SIG-M5 treated with dmso at 0.1 percent for 504 hours (cell line): ENCODE measurements around the gene CASTOR2.
A peak's percentile ranks its signal among the peaks of the same experiment; 100 is the strongest.
"Not testable (repeated sequence)": the region's sequence is repeated elsewhere in the genome, so short reads cannot be mapped to it uniquely, and the experiment has no call there.

Experiments used
- DNase-seq: peaks from one replicate; lab custom pipeline; 2025; ENCODE audit not compliant: unreplicated experiment; lab: John Stamatoyannopoulos, UW

CASTOR2 gene

DNA sequence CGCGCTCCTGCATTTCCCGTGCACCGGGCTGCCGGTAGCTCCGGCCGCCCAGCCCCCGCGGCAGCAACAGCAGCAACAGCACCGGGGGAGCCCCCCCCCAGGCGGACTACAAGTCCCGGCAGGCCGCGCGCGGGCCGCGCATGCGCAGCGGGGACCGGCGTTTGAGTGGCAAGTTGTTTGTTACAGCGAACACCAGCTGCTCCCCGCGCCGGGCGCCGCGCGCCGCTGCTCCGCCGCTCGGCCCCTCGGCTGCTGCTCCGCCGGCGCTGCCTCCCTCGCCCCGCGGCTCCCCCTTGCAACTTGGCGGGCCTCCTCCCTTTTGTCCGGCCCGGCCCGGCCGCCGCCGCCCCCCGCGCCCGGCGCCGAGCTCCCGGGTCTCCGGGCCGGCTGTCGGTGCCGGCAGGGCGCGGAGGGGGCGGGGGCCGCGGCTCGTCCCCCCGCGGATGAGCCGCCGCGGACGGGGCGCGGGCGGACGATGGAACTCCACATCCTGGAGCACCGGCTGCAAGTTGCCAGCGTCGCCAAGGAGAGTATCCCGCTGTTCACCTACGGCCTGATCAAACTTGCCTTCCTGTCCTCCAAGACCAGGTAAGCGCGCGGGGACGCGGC, at the start of gene CASTOR2:
TSS of gene CASTOR2 (plus strand) at position 195 of the 609 bp plus-strand sequence. CDS start at position 476, 281 bp downstream.
- peak; percentile 24 for DNase-seq

DNA sequence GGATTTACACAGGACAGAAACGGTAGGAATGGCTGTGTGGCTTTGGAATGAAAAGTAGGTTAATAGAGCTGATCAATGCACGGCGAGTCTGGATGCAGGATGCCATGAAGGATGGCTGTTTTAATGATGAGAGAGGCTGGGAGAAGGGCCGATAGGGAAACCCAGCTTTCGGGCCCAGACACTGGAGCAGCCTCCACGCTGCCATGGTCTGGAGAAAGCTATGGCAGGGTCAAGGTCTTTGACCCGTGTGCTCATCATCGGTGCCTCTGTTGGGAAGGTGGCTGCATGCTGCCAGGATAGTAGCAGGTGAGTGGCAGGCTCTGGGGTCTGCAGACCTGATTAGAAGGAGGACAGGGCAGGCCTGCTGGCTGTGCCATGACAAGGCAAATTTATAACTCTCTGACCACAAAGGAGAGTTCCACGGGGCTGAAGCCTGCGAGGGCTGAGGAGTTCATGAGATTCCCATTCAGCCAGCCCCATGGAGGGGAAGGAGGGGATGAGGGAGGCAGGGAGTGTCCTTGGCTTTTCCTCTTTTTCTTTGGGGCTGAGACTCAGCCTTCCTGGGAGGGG, 42.1 kb upstream of the CASTOR2 start:
- DNase-seq: not testable (repeated sequence)

DNA sequence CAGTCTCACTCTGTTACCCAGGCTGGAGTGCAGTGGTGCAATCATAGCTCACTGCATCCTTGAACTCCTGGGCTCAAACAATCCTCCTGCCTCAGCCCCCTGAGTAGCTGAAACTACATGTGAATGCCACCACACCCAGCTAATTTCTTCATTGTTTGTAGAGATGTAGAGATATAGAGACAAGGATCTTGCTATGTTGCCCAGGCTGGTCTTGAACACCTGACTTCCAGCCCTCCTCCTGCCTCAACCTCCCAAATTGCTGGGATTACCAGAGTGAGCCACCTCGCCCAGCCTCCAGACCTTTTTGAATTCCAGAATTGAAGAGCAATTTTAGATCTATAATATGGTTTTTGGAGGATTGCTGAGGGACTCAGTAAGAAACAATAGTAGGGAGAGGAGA, 40.9 kb upstream of the CASTOR2 start:
- not testable (repeated sequence) for DNase-seq

DNA sequence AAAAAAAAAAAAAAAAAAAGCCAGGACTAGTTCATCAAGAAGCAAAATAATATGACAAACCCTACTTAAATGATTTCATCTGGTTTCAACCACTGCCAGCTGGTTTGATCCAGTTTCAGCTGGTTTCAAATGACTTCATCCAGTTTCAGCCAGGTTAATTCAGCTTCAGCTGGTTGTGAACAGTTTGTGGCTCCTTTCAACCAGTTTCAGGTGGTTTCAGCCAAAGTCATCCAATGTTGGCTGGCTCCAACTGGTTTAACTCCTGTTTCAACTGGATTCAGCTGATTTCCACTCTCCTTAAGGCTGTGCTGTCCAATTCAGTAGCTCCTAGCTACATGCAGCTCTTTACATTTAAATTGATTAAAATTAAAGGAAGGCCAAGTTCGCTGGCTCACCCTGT, 37.5 kb upstream of the CASTOR2 start:
- DNase-seq: not testable (repeated sequence)

DNA sequence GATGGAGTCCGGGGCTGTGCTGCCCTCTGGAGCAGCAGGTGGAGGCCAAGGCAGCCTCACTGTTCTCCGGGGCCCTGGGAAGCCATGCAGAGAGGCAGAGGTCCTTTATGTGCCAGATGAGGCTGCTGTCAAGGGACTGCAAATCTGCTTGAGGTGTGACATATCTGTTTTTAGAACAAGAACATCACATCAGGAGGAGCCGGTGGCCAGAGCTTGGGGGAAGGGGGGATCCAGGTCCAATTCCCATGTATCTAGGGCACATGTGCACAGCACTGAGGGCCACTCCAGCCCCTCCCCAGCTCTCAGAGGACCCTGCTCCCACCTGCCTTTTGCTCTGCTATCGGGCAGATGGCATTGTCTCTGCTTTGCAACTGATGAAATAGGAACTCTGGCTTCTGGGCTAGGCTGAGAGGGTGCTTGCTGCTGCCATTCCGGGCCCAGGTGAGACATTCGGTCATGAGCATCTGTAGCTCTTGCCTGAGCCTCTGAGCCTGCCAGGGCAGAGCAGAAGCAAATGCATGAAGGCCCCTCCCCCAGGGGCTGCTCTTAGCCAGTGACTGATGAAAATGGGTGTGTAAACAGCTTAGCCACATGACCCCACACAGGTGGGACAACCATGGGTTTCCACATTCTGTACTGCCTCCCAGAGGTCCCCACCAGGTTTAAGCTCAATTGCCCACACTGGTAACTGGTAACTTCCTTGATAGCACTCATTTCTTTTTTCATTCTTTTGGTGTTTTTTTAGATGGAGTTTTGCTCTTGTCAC, 32.8 kb upstream of the CASTOR2 start:
- DNase-seq: not testable (repeated sequence)

DNA sequence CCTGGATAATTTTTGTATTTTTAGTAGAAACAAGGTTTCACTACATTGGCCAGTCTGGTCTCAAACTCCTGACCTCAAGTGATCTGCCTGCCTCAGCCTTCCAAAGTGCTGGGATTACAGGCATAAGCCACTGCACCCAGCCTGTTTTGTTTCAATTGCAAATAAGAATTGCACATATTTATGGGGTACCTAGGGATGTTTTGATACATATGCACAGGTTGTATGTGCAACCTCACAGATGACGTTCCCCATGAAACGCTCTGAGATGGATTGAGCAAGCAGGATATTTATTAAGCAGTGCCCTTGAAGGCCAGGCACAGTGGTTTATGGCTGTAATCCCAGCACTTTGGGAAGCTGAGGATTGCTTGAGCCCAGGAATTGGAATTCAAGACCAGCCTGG, 25.1 kb upstream of the CASTOR2 start:
- DNase-seq: not testable (repeated sequence)

DNA sequence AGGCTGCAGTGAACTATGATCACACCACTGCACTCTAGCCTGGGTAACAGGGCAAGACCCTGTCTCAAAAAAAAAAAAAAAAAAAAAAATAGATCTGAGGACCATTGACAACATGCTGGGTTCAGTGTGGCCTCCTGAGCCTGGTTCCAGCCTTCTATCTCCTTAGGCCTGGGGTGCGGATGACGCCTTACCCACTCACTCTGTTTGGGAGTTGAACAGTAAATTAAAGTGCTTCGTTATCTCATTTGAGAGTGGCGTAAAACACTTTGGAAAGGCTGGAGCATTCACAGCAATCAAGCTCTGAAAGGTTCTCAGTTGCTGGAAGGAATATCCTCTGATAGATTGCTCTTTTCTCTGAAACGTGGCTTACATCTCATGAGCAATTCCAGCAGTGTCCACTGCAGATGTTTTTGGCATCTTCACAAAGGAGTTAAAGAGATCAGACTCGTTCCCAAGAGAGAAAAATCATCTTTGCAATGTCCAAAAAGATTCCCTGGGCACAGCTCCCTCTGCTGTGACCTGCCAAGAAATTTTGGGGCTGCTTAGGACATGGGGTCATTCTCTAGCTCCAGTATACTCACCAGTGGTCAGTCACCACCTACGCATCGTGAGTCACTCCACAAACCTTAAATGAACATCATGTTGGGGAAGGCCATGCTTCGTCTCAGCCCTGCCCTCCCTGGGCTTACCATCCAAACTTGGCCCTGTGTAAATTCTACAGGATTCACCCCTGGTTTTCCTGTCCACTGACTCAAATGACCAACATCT, 23.0 kb upstream of the CASTOR2 start:
- DNase-seq: not testable (repeated sequence)

DNA sequence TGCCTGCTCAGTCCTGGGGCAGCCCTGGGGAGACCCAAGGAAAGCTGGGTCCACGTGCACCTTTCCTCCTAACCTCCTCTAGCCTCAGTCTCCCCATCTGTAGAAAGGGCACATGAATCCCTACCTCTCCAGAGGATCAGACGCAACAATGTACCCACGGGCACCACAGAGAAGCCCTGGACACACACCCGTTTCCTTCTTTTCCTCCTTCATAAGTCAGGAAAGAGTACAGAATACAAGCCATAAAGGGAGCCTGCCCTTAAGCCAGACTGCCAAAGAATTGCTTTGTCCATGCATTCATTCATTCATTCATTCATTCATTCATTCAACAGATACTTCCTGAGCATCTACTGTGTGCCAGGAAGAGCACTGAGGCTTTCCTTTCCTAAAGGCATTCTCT, 20.6 kb upstream of the CASTOR2 start:
- DNase-seq: not testable (repeated sequence)

DNA sequence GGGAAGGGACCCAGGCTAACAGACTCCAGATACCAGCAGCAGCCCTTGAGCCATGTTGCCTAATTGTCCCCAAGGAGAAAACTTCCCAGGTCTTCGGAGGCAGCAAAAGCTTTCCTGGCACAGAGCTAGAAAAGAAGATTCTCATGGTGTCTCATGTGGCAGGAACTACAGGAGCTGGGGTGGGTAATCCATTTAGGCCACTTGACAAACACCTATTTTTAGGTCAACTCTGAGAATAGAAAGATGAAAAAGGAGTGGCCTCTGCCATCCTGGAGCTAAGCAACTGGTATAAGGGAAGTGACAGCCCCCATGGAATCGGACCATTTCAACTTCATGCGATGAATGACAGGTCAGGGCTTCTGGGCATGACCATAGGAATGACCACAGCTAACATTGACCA, 16.8 kb upstream of the CASTOR2 start:
- DNase-seq: not testable (repeated sequence)

DNA sequence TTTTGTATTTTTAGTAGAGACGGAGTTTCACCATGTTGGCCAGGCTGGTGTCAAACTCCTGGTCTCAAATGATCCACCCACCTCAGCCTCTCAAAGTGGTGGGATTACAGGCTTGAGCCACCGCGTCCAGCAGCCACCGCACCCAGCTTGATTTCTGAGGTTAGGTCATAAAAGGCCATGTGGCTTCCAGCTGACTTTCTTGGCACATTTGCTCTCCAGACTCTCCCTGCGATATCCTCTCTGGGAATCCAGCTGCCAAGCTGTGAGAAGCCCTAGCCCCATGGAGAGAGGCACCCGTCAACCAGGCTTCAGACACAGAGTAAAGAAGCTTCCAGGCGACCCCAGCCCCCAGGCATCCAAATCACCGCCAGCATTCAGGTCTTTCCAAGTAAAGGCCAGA, 10.7 kb upstream of the CASTOR2 start:
- DNase-seq: not testable (repeated sequence)

DNA sequence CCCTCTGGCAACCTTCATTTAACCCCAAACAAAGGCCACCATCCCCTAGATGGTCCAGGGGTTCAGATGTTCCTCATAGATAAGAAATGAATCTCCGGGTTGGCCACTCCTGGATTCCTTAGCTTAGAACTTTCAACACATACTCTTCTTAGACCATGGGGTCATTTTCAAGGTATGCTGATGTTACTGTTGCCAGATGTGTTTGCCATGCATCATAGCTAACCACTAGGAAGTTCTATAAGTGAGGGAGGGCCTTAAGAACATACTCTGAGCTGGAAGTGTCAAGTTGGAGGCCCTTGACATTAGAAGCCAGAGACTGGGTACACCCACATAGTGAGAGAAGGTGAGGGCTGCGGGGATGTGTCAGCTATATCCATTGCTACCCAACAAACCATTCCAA, 6.2 kb upstream of the CASTOR2 start:
- DNase-seq: not testable (repeated sequence)

DNA sequence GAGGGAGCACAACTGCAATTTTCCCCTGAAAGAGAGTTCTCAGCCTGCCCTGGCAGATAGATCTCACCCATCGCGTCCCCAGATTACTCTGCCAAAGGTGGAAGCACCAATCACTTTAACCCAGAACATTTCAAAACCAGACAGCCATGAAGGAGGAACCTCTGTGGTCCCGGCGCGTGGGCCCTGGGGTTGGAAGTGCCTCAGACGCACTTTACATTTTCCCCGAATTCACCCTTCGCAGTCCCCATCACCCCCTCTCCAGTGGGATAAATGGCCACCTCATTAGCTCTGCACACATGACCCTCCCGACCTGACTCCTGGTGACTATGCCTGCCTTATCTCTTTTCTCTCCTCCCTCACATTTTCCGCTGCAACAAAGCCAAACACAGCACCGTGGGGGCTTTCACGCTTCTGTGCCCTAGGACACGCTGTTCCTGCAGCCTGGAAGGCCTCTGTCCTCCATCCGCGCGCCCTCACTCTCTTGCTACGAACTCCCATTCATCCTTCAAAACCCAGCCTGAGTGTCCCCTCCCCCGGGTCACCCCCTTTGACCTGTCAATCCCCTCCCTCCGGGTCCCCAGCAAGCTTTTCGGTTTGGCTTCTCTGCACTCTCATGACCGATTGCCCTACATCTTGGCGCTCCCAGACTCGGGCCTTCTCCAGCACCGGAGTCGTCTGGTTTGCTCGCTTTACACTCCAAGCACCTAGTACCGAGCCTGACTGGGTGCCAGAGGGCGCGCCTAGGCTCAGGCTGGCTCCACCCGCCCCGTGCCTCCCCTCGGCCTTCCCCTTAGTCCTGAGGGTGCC, 598 bp upstream of the CASTOR2 start:
- DNase-seq: not testable (repeated sequence)

DNA sequence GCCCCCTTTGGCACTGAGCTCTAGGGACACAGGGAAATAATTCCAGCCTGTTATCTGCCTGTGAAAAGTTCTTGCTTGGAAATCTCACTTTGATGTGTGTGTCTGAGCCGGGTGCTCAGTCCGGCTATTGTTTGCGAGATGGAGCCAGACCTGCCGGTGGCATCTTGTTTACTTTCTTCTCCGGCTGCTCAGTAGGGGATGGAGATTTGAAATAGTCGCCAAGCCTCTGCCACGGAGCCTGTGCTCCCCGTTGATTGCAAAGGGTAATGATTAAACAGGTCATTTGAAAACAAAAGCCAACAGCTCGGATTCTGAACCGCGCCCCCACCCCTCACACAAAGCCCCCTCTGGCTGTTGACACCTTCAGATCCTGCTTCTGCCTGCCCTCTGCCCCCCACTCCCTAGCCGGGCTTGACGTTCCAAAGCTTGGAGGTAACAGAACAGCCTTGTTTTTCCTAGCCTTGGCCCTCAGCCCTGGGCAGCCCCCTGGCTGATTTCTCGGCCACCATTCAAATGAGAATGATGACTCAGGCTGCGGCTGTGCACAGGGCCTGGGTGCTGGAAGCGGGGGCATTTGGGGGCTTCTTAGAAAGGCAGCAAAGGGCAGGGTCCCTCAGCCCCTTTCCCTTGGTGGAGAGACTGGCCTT, 1.8 kb downstream of the CASTOR2 start:
- not testable (repeated sequence) for DNase-seq

DNA sequence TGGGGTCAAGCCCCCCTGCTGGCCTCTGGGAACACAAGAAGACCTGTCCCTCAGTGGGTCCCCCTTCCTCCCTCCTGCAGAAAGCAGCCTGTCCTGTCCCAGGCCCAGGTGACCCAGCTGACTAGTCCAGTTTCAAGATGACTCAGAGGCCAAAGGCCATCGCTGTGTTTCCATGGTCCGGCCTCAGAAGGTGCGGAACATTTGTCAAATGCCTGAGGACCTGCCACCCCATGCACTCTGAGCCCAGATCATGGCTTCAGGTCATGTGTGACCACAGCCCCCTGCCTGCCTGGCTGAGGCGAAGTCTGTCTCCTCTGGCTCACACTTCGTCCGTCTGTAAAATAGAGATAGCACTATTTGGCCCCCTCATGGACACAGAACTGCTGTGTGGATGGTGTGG, 2.4 kb downstream of the CASTOR2 start:
- DNase-seq: not testable (repeated sequence)

DNA sequence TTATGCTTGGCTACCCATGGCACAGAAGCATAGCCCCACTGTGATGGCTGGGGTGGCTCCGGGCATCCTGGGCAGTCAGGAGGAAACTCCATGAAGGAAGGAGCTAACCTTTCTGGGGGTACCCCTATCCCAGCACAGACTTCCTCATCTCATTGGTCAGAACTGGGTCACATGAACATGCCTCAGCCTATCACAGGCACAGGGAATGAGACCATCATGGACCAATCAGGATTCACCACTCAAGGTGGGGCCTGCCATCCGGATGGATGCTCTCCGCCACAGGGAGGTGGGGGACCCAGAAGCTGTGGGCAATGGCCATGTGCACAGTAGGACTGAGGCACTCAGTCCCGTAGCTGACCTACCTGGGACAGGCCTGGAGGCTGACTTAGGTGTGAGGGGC, 6.9 kb downstream of the CASTOR2 start:
- DNase-seq: not testable (repeated sequence)

DNA sequence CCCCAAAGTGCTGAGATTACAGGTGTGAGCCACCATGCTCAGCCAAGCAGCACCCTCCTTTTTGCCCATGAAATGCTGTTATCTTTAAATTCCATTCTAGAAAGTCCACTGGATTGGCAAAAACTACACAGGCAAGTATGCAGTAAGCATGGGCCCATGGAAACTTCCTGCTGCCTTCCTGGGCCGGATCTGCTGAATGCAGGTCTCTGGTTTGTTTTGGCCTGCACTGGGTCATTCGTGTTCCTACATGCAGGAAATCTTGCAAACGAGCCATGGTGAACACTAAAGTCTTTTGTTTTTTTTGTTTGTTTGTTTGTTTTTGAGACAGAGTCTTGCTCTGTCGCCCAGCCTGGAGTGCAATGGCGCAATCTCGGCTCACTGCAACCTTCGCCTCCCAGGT, 7.9 kb downstream of the CASTOR2 start:
- not testable (repeated sequence) for DNase-seq

DNA sequence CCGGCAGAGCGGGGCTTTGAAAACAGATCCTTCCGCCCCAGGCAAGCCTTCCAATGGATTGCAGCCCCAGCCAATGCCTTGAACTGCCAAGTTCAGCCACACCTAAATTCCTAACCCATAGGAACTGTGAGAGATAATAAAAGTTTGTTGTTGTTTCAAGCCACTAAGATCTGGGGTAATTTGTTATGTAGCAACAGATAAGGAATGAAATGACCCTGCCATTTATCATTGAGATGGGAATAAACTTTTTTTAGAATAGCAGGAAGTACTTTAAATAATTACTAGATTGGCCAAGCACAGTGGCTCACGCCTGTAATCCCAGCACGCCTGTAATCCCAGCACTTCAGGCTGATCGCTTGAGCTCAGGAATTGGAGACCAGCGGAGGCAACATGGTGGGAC, 11.5 kb downstream of the CASTOR2 start:
- DNase-seq: not testable (repeated sequence)

DNA sequence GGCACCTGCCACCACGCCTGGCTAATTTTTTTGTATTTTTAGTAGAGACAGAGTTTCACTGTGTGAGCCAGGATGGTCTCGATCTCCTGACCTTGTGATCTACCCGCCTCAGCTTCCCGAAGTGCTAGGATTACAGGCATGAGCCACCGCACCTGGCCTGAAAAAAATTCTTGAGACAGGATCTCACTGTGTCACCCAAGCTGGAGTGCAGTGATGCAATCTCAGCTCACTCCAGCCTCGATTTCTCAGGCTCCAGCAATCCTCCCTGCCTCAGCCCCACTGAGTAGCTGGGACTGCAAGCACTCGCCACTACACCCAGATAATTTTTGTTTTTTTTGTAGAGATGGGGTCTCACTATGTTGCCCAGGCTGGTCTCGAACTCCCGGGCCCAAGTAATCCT, 13.0 kb downstream of the CASTOR2 start:
- DNase-seq: not testable (repeated sequence)

DNA sequence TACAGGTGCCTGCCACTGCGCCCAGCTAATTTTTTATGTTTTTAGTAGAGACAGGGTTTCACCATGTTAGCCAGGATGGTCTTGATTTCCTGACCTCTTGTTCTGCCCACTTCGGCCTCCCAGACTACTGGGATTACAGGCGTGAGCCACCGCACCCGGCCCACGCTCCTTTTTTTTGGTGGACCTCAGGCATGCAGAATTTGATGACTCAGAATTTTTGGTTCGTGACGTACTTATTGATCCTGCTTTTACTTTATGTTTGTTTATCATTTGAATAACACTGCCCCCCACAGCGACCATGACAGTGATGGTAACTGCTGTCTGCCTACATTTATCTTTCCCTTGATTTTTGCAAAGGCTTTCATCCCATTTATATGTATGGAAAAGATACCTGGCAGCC, 23.9 kb downstream of the CASTOR2 start:
- DNase-seq: not testable (repeated sequence)

DNA sequence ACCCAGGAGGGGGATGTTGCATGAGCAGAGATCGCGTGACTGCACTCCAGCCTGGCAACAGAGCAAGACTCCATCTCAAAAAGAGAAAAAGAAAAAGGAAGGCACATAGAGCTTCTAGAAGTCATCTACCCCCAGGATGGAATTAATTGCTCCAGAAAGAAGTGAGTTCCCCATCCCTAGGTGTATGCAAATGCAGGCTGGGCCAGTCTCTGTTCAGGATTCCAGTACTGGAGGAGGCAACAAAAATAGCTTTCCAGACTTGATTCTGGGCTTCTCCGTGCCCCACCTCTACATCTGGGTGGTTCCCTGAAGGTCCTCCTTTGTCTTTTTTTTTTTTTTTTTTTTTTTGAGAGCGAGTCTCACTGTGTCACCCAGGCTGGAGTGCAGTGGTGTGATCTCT, 28.6 kb downstream of the CASTOR2 start:
- no peak for DNase-seq
